ENCODE measurements around the gene SLC46A2. TPM values are rescaled to one million over a fixed set of nuclear protein-coding genes. Genes with fewer than 3 reads are reported as not detected.

The SLC46A2 gene
- total and polyA plus RNA-seq, 9 of the 15 experiments (the other 6 are each of a cell fraction or from before 2014, with no cell fraction given), result not detected

- Histone ChIP-seq H3K27me3 (ENCODE audit: control insufficient read depth in 2 of 2, insufficient read depth in 2 of 2, low read length in 2 of 2) (peaks cover 10 to 28% of the 10 kb centered on the region in 2 experiments), H3K36me3 (ENCODE audit: control insufficient read depth, insufficient read depth, low read length) (no peaks in the 10 kb centered on the region)
- intact Hi-C loops (cut with micrococcal nuclease), result no loop called here
These were observed 4.0 kb upstream of the SLC46A2 start for GRCh38 chr9:112894699-112895098.

GRCh38 chr9:112894041-112894440, 3.4 kb upstream of the SLC46A2 start:
- Histone ChIP-seq H3K9ac (ENCODE audit: insufficient read depth in 1 of 2, low read depth in 2 of 2, low read length in 2 of 2) (no peak overlapping the region), H4K20me1 (replicated peaks; ENCODE audit: control insufficient read depth, insufficient read depth, low read length) (no peaks in the 10 kb centered on the region), H3K9me3 (replicated peaks; ENCODE audit: control insufficient read depth, insufficient read depth, low read depth, low read length) (no peaks in the 10 kb centered on the region), H3K27ac (ENCODE audit: extremely low read depth, low read depth, low read length) (no peak overlapping the region), H3K27me3 (ENCODE audit: control insufficient read depth in 2 of 2, insufficient read depth in 2 of 2, low read length in 2 of 2) (peaks cover 15 to 34% of the 10 kb centered on the region in 2 experiments), H3K4me1 (replicated peaks in 1 of 2; ENCODE audit: control insufficient read depth in 2 of 2, insufficient read depth in 2 of 2, low read length in 2 of 2) (peaks cover 0 to 14% of the 10 kb centered on the region in 2 experiments; a peak in 1 of 5 replicates), H3K9me1 (ENCODE audit: control insufficient read depth, insufficient read depth, low read length) (no peaks in the 10 kb centered on the region), H3K4me2 (ENCODE audit: insufficient read depth, low read length) (no peak overlapping the region), H3K4me3 (no peak overlapping the region), H3K79me2 (ENCODE audit: control insufficient read depth, insufficient read depth, low read length) (no peaks in the 10 kb centered on the region), H2AFZ (ENCODE audit: low read depth, low read length) (no peak overlapping the region), H3K36me3 (ENCODE audit: control insufficient read depth, insufficient read depth, low read length) (no peaks in the 10 kb centered on the region)
- in situ Hi-C loops (cut with MboI), result no loop called here
- ChIA-PET POLR2A (no interaction called here), CTCF (ENCODE audit: low intra/inter-chr PET ratio) (no interaction called here)
- no peak for TF ChIP-seq CGGBP1 (CRISPR knock-in tag; IDR thresholded peaks at IDR 0.05)
- no peak for TF ChIP-seq NCOR1 (IDR thresholded peaks at IDR 0.05)
- no peak for TF ChIP-seq ZC3H11A (IDR thresholded peaks at IDR 0.05; ENCODE audit: low read depth, low read length)
- TF ChIP-seq ZNF197 (CRISPR knock-in tag; IDR thresholded peaks at IDR 0.05; ENCODE audit: low read depth), result no peak
- TF ChIP-seq MNT (conservative IDR thresholded peaks at IDR 0.05), result no peak
- no peak for TF ChIP-seq BRD4 (IDR thresholded peaks at IDR 0.05)
- WGBS (ENCODE audit: insufficient coverage, low coverage, missing lambda C conversion rate), result 0% methylated on average over 1 of the region's 1 CpG
- FAIRE-seq (no peak), ATAC-seq (no peak), DNase-seq (ENCODE audit: extremely low read depth in 1 of 4, low spot score in 3 of 4) (no peak)
- intact Hi-C loops (cut with micrococcal nuclease), result no loop called here
- BruUV-seq (replicated peaks), result no TSS peak

More at GRCh38 chr9:112894699-112895098, 4.0 kb upstream of the SLC46A2 start:
- WGBS (ENCODE audit: insufficient coverage, low coverage, missing lambda C conversion rate), result 5% methylated on average over 1 of the region's 1 CpG
- Histone ChIP-seq H2AFZ (ENCODE audit: low read depth, low read length) (no peak overlapping the region), H3K4me2 (ENCODE audit: insufficient read depth, low read length) (no peak overlapping the region), H3K9me3 (replicated peaks; ENCODE audit: control insufficient read depth, insufficient read depth, low read depth, low read length) (no peaks in the 10 kb centered on the region), H3K27ac (ENCODE audit: extremely low read depth, low read depth, low read length) (no peak overlapping the region), H3K4me3 (no peak overlapping the region), H3K79me2 (ENCODE audit: control insufficient read depth, insufficient read depth, low read length) (no peaks in the 10 kb centered on the region), H3K4me1 (replicated peaks in 1 of 2; ENCODE audit: control insufficient read depth in 2 of 2, insufficient read depth in 2 of 2, low read length in 2 of 2) (peaks cover 0 to 14% of the 10 kb centered on the region in 2 experiments; a peak in 1 of 5 replicates), H3K9ac (ENCODE audit: insufficient read depth in 1 of 2, low read depth in 2 of 2, low read length in 2 of 2) (no peak overlapping the region), H3K9me1 (ENCODE audit: control insufficient read depth, insufficient read depth, low read length) (no peaks in the 10 kb centered on the region), H4K20me1 (replicated peaks; ENCODE audit: control insufficient read depth, insufficient read depth, low read length) (no peaks in the 10 kb centered on the region)
- in situ Hi-C loops (cut with MboI), result no loop called here
- ATAC-seq (no peak), DNase-seq (ENCODE audit: extremely low read depth in 1 of 4, low spot score in 3 of 4) (no peak), FAIRE-seq (no peak)
- ChIA-PET POLR2A (no interaction called here), CTCF (ENCODE audit: low intra/inter-chr PET ratio) (no interaction called here)
- BruUV-seq (replicated peaks), result no TSS peak
- TF ChIP-seq ESRRA (IDR thresholded peaks at IDR 0.05; ENCODE audit: borderline replicate concordance, low read depth) (0 out of 2 replicates have a peak, but pooled peaks have one; percentile 13), MTA2 (IDR thresholded peaks at IDR 0.05; ENCODE audit: low read depth) (no peak), ZNF695 (CRISPR knock-in tag; IDR thresholded peaks at IDR 0.05) (no peak)
